ENCODE results near the gene HOXD11. TPM values are rescaled to one million over a fixed set of nuclear protein-coding genes. Genes with fewer than 3 reads are reported as not detected.

Gene HOXD11
- total RNA-seq, 4 donors from 2014 or later, result not detected

DNA sequence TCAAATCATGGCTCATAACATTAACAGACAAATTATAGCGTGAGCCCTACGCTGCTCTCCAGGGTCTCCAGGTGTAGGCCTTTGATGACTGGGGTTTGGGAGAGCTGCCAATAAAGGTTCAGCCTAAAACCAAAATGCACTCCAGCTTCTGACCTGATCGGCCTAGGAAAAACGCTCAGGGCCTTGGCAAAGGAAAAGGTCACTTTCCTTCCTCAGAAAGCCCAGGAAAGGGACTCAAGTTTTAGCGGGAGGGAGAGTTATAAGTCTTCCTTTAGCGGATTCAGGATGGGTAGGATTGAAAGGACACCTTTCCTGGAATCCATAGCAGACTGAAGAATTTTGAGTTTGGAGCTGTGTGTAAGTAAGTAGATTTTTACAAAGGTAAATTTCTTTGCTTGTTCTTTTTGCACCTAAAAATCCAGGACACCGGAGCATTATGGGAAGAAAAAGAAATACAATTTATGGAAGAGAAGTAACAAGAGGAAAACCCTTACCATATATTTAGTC lies 32.1 kb upstream of the HOXD11 start:
- TF ChIP-seq POLR2AphosphoS5 (IDR thresholded peaks at IDR 0.05), result no peak

DNA sequence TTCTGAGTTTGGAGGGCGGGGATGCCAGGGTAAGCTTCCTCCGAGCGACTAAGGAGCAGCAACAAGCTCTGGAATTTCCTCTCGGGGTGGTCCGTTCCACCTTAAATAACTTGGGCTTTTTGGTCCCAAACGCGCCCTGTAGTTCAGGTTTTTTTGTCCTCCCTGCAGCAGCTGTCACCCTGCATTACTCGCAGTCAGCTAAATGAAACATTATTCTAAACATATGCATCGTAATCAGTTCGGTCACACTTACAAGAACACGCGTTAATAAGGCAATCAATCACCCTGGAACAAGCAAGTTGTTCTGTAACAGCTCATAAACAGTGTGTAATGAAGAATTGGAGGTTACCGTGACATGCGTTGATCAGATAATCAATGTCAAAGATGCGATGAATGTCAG lies 31.6 kb upstream of the HOXD11 start:
- H3K4me3 ChIP-seq, result no peak overlapping the region
- 6 to 7% methylated on average over 5 to 15 of the region's 15 CpGs for WGBS, 2 donors (ENCODE audit: low coverage in 1 of 2)
- H3K9me3 ChIP-seq, result peaks cover 0 to 14% (median 0%) of the 10 kb centered on the region in 3 donors
- H3K4me1 ChIP-seq, result peaks cover 0 to 28% (median 9%) of the 10 kb centered on the region in 3 donors
- H3K27ac ChIP-seq, result no peak overlapping the region
- ATAC-seq, result no peak
- peaks cover 100% of the 10 kb centered on the region for H3K27me3 ChIP-seq
- H3K36me3 ChIP-seq, result no peaks in the 10 kb centered on the region
- TF ChIP-seq EP300 (IDR thresholded peaks at IDR 0.05) (no peak), POLR2AphosphoS5 (IDR thresholded peaks at IDR 0.05) (no peak), POLR2A (IDR thresholded peaks at IDR 0.05) (no peak)
- TF ChIP-seq, protein P1, sequence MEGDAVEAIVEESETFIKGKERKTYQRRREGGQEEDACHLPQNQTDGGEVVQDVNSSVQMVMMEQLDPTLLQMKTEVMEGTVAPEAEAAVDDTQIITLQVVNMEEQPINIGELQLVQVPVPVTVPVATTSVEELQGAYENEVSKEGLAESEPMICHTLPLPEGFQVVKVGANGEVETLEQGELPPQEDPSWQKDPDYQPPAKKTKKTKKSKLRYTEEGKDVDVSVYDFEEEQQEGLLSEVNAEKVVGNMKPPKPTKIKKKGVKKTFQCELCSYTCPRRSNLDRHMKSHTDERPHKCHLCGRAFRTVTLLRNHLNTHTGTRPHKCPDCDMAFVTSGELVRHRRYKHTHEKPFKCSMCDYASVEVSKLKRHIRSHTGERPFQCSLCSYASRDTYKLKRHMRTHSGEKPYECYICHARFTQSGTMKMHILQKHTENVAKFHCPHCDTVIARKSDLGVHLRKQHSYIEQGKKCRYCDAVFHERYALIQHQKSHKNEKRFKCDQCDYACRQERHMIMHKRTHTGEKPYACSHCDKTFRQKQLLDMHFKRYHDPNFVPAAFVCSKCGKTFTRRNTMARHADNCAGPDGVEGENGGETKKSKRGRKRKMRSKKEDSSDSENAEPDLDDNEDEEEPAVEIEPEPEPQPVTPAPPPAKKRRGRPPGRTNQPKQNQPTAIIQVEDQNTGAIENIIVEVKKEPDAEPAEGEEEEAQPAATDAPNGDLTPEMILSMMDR (IDR thresholded peaks at IDR 0.05), result no peak

More for the DNA sequence above, 32.1 kb upstream of the HOXD11 start:
- 17 to 39% methylated on average over 6 to 7 of the region's 7 CpGs for WGBS, 2 donors (ENCODE audit: low coverage in 1 of 2)
- Histone ChIP-seq H3K36me3 (no peaks in the 10 kb centered on the region), H3K4me3 (no peak overlapping the region), H3K4me1 (peaks cover 0 to 23% (median 9%) of the 10 kb centered on the region in 3 donors), H3K27ac (no peak overlapping the region), H3K27me3 (peaks cover 100% of the 10 kb centered on the region), H3K9me3 (peaks cover 0 to 14% (median 0%) of the 10 kb centered on the region in 3 donors)
- ATAC-seq, result no peak

DNA sequence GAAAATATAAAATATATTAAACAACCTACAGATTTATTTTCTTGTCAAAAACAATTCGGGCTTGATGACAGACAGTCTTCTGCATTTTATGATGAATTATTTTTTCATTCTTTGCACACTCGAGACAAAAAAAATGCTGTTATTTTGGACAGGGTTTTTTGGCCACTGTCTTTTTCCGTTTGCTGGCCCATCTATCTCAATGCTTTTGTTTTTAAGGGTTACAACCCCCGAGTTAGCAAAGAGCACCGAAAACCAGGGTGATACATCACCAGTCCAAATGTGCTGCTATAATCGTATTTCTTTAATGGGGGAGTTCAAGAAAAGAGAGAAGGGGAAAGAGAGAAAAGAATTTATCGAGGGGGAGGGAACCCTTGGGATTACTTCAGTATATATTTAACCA lies 31.0 kb upstream of the HOXD11 start:
- peaks cover 0 to 34% (median 9%) of the 10 kb centered on the region in 3 donors for H3K4me1 ChIP-seq

DNA sequence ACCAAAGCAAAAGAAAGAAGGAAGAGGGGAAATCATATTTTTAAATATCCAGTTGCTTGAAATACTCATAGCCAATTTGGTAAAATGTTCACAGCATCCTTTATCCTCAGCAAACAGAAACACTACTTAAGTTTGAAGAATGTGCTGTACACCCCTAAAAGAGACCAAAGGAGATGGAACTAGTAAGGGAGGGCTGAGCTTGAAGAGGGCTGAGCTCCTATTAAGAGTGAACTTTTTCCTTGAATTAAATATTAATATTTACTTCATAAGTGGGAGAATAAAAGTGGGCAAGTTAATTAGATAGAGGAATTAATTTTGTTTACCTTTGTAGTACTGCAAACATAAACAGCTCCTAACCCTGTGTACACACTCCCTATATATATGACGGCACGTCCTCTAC lies 30.3 kb upstream of the HOXD11 start:
- Histone ChIP-seq H3K9me3 (peaks cover 0 to 25% (median 0%) of the 10 kb centered on the region in 3 donors), H3K27ac (no peak overlapping the region), H3K4me1 (peaks cover 0 to 30% (median 9%) of the 10 kb centered on the region in 3 donors), H3K36me3 (no peaks in the 10 kb centered on the region), H3K27me3 (peaks cover 100% of the 10 kb centered on the region), H3K4me3 (no peak overlapping the region)
- WGBS, 2 donors (ENCODE audit: low coverage in 1 of 2), result 11% methylated on average over 2 of the region's 2 CpGs
- TF ChIP-seq POLR2AphosphoS5 (IDR thresholded peaks at IDR 0.05), result no peak
- TF ChIP-seq POLR2A (IDR thresholded peaks at IDR 0.05), result no peak
- TF ChIP-seq, protein P1 (IDR thresholded peaks at IDR 0.05), result no peak
- TF ChIP-seq EP300 (IDR thresholded peaks at IDR 0.05), result no peak
- ATAC-seq, result no peak

More for the DNA sequence above, 31.0 kb upstream of the HOXD11 start:
- no peak for ATAC-seq
- no peak overlapping the region for H3K4me3 ChIP-seq
- 15 to 25% methylated on average over 7 of the region's 7 CpGs for WGBS, 2 donors (ENCODE audit: low coverage in 1 of 2)
- peaks cover 100% of the 10 kb centered on the region for H3K27me3 ChIP-seq
- TF ChIP-seq POLR2AphosphoS5 (IDR thresholded peaks at IDR 0.05), result no peak
- TF ChIP-seq, protein P1 (IDR thresholded peaks at IDR 0.05), result no peak
- TF ChIP-seq EP300 (IDR thresholded peaks at IDR 0.05), result no peak
- no peak for TF ChIP-seq POLR2A (IDR thresholded peaks at IDR 0.05)
- H3K36me3 ChIP-seq, result no peaks in the 10 kb centered on the region
- H3K9me3 ChIP-seq, result peaks cover 0 to 20% (median 0%) of the 10 kb centered on the region in 3 donors
- no peak overlapping the region for H3K27ac ChIP-seq

DNA sequence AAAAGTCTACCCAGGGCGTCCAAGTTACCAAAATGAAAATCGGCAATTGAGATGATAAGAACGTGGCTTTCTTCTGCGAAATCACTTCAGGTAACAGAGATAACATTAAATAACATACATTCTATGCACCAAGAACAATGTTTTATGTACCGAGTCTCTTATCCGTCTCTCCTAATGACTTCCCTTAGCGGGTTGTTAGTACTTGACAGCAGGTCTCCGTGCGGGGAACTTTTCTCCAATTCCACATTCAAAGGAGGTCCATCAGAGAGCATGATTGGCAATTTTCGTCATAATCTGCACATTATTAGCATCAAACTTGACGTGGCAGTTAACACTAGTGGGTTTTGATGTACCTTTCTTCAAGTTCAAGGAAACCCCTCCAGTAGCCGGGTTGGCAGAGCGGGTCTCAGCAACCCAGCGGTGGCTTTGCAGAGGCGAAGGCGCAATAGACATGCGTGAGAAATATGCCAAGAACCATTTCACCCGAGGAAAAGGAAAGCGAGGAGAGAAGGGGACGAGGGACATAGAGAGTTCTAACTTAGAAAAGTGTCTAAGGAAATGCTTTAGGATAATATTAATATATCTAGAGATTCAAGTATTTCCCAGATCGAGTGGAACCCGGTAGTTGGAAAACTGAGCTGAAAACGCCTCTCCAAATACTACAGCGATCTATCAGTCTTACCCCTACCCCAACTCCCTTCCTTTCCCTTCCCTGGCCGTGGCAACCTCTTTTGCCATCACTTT lies 28.4 kb upstream of the HOXD11 start:
- 6 to 8% methylated on average over 20 to 25 of the region's 25 CpGs for WGBS, 2 donors (ENCODE audit: low coverage in 1 of 2)
- ATAC-seq, result no peak
- H3K4me3 ChIP-seq, result no peak overlapping the region

More for the DNA sequence above, 28.4 kb upstream of the HOXD11 start:
- TF ChIP-seq, protein P1 (IDR thresholded peaks at IDR 0.05), result no peak
- TF ChIP-seq POLR2AphosphoS5 (IDR thresholded peaks at IDR 0.05) (no peak), POLR2A (IDR thresholded peaks at IDR 0.05) (no peak), EP300 (IDR thresholded peaks at IDR 0.05) (no peak)
- peaks cover 100% of the 10 kb centered on the region for H3K27me3 ChIP-seq
- H3K36me3 ChIP-seq, result no peaks in the 10 kb centered on the region
- peaks cover 0 to 40% (median 16%) of the 10 kb centered on the region in 3 donors for H3K4me1 ChIP-seq
- H3K27ac ChIP-seq, result no peak overlapping the region
- peaks cover 0 to 30% (median 0%) of the 10 kb centered on the region in 3 donors for H3K9me3 ChIP-seq
